Esophagus (tissue), 2 donors: ENCODE results near the gene MCTS1. TPM values are rescaled to one million over a fixed set of nuclear protein-coding genes. Genes with fewer than 3 reads are reported as not detected.
A peak's percentile ranks its signal among the peaks of the same experiment; 100 is the strongest.

Experiments used
- H3K27ac ChIP-seq, 2 donors: one replicate each; pipeline ENCODE4 v1.5.1; 2013; ENCODE audit warnings: low read depth in 2 of 2, mild to moderate bottlenecking in 2 of 2, inconsistent platforms in 1 of 2, low read length in 1 of 2, moderate library complexity in 1 of 2
- H3K27me3 ChIP-seq, 2 donors: one replicate each; pipeline ENCODE4 v1.6.1; 2013; ENCODE audit warnings: low read length in 2 of 2, control low read depth in 1 of 2, mild to moderate bottlenecking in 1 of 2; ENCODE audit not compliant: insufficient read depth in 2 of 2, control insufficient read depth in 1 of 2
- H3K36me3 ChIP-seq, 2 donors: one replicate each; pipeline ENCODE4 v1.6.1; 2013; ENCODE audit warnings: low read length in 1 of 2; ENCODE audit not compliant: control insufficient read depth in 2 of 2, insufficient read depth in 2 of 2
- H3K4me1 ChIP-seq, 2 donors: one replicate each; pipeline ENCODE4 v1.6.1; 2013; ENCODE audit warnings: low read length in 1 of 2; ENCODE audit not compliant: control insufficient read depth in 2 of 2, insufficient read depth in 2 of 2
- H3K4me3 ChIP-seq, 2 donors: one replicate each; pipeline ENCODE4 v1.5.1; 2013; ENCODE audit warnings: low read length in 2 of 2, mild to moderate bottlenecking in 2 of 2, low read depth in 1 of 2, moderate library complexity in 1 of 2
- H3K9me3 ChIP-seq, 2 donors: one replicate each; pipeline ENCODE4 v1.6.1; 2013; ENCODE audit warnings: mild to moderate bottlenecking in 2 of 2, low read depth in 1 of 2, low read length in 1 of 2, moderate library complexity in 1 of 2; ENCODE audit not compliant: control insufficient read depth in 2 of 2, insufficient read depth in 1 of 2
- WGBS, 2 donors: extraction: QIAGEN DNeasy Blood & Tissue Kit; methylation state at CpG; one replicate each; pipeline ENCODE4 v1.1.7; 2013; 5-methylcytosine and 5-hydroxymethylcytosine counted together
- polyA plus RNA-seq, 2 donors: library from polyadenylated mRNA; stranded (reverse); fragments of 200-250 nt; gene quantifications; one replicate each; pipeline ENCODE4 v1.2.3, GENCODE V29; 2013
- donor health status: healthy with polysubstance abuse.
- donor health status: Bipolar disorder and iron deficiency.

MCTS1 gene
- 10 to 100 TPM; 32.5 to 49.2 TPM for polyA plus RNA-seq

- 1 to 38% methylated on average over 31 of the region's 31 CpGs for WGBS, 2 donors
- Histone ChIP-seq H3K27me3 (no peaks in the 10 kb centered on the region), H3K9me3 (no peaks in the 10 kb centered on the region), H3K4me3 (peak within 1 kb of the TSS; percentile 61 to 67), H3K27ac (peak within 1 kb of the TSS; percentile 91 to 97), H3K4me1 (no peaks in the 10 kb centered on the region), H3K36me3 (no peaks in the 10 kb centered on the region)
Measured at GRCh38 chrX:120603707-120604360, at the start of gene MCTS1. Gene MCTS1 (plus strand): TSS chrX:120604101. CDS start chrX:120604237, 136 bp downstream.

GRCh38 chrX:120556251-120556650 lies 47.6 kb upstream of the MCTS1 start:
- Histone ChIP-seq H3K27ac (no peak overlapping the region), H3K27me3 (no peaks in the 10 kb centered on the region), H3K4me1 (no peaks in the 10 kb centered on the region), H3K9me3 (no peaks in the 10 kb centered on the region), H3K4me3 (no peak overlapping the region), H3K36me3 (no peaks in the 10 kb centered on the region)
- WGBS, 2 donors: 77 to 85% methylated on average over 5 of the region's 5 CpGs

- H3K36me3 ChIP-seq: no peaks in the 10 kb centered on the region
- H3K4me1 ChIP-seq: peaks cover 0 to 4% of the 10 kb centered on the region in 2 donors
- no peaks in the 10 kb centered on the region for H3K9me3 ChIP-seq
- peak overlapping the region; percentile 97 to 98 for H3K27ac ChIP-seq
- H3K4me3 ChIP-seq: peak overlapping the region; percentile 55 to 77
- no peaks in the 10 kb centered on the region for H3K27me3 ChIP-seq
- WGBS, 2 donors: 0 to 34% methylated on average over 7 of the region's 7 CpGs
Measured at GRCh38 chrX:120559804-120560203, 44.1 kb upstream of the MCTS1 start.

- 0 to 24% methylated on average over 9 to 10 of the region's 10 CpGs for WGBS, 2 donors
- no peaks in the 10 kb centered on the region for H3K36me3 ChIP-seq
- peak overlapping the region; percentile 97 to 98 for H3K27ac ChIP-seq
- peaks cover 0 to 4% of the 10 kb centered on the region in 2 donors for H3K4me1 ChIP-seq
- no peaks in the 10 kb centered on the region for H3K9me3 ChIP-seq
- peak overlapping the region; percentile 55 to 77 for H3K4me3 ChIP-seq
- H3K27me3 ChIP-seq: no peaks in the 10 kb centered on the region
Measured at GRCh38 chrX:120560405-120560841, 43.5 kb upstream of the MCTS1 start.

GRCh38 chrX:120560842-120561633 lies 42.9 kb upstream of the MCTS1 start, which contains the start of gene CUL4B:
Gene CUL4B (minus strand): TSS chrX:120560962. CDS start chrX:120560638, 324 bp downstream.
- 1 to 36% methylated on average over 33 to 47 of the region's 54 CpGs for WGBS, 2 donors
- H3K27ac ChIP-seq: peak within 1 kb of the TSS; percentile 97 to 98
- no peaks in the 10 kb centered on the region for H3K36me3 ChIP-seq
- H3K4me1 ChIP-seq: peaks cover 0 to 4% of the 10 kb centered on the region in 2 donors
- no peaks in the 10 kb centered on the region for H3K27me3 ChIP-seq
- H3K4me3 ChIP-seq: peak within 1 kb of the TSS; percentile 55 to 77
- H3K9me3 ChIP-seq: no peaks in the 10 kb centered on the region

- 6 to 28% methylated on average over 12 of the region's 12 CpGs for WGBS, 2 donors
Measured at GRCh38 chrX:120561634-120562568, 42.0 kb upstream of the MCTS1 start.

GRCh38 chrX:120562569-120562926 lies 41.4 kb upstream of the MCTS1 start:
- H3K4me3 ChIP-seq: no peak overlapping the region
- H3K9me3 ChIP-seq: no peaks in the 10 kb centered on the region
- H3K27ac ChIP-seq: peak overlapping the region; percentile 19 to 31
- no peaks in the 10 kb centered on the region for H3K27me3 ChIP-seq
- peaks cover 0 to 4% of the 10 kb centered on the region in 2 donors for H3K4me1 ChIP-seq
- 49 to 58% methylated on average over 2 of the region's 2 CpGs for WGBS, 2 donors
- H3K36me3 ChIP-seq: no peaks in the 10 kb centered on the region

More at GRCh38 chrX:120561634-120562568, 42.0 kb upstream of the MCTS1 start:
- H3K9me3 ChIP-seq: no peaks in the 10 kb centered on the region
- peak overlapping the region; percentile 18 to 53 for H3K4me3 ChIP-seq
- no peaks in the 10 kb centered on the region for H3K36me3 ChIP-seq
- H3K27ac ChIP-seq: peak overlapping the region; percentile 63 to 84
- H3K27me3 ChIP-seq: no peaks in the 10 kb centered on the region
- peaks cover 0 to 4% of the 10 kb centered on the region in 2 donors for H3K4me1 ChIP-seq

- Histone ChIP-seq H3K4me3 (no peak overlapping the region), H3K4me1 (peaks cover 0 to 4% of the 10 kb centered on the region in 2 donors), H3K27ac (no peak overlapping the region), H3K9me3 (no peaks in the 10 kb centered on the region), H3K36me3 (no peaks in the 10 kb centered on the region), H3K27me3 (no peaks in the 10 kb centered on the region)
- 75 to 81% methylated on average over 1 of the region's 1 CpG for WGBS, 2 donors
Measured at GRCh38 chrX:120564925-120565324, 39.0 kb upstream of the MCTS1 start.

GRCh38 chrX:120566817-120567216 lies 37.1 kb upstream of the MCTS1 start:
- Histone ChIP-seq H3K27ac (no peak overlapping the region), H3K36me3 (no peaks in the 10 kb centered on the region), H3K9me3 (no peaks in the 10 kb centered on the region), H3K4me3 (no peak overlapping the region), H3K27me3 (no peaks in the 10 kb centered on the region), H3K4me1 (peaks cover 0 to 4% of the 10 kb centered on the region in 2 donors)
- 73 to 85% methylated on average over 3 of the region's 3 CpGs for WGBS, 2 donors
